Mesothelial cell of epicardium (in vitro differentiated cells): ENCODE results near the gene HBD. TPM values are rescaled to one million over a fixed set of nuclear protein-coding genes. Genes with fewer than 3 reads are reported as not detected.

Experiments
- DNase-seq, 2 experiments: peaks; one replicate each; pipeline ENCODE4 v3.0.0; 2021; ENCODE audit warnings: low spot score in 2 of 2; ENCODE audit not compliant: unreplicated experiment in 2 of 2
- H3K27ac Mint-ChIP-seq: 2 replicates; pipeline ENCODE4 v1.8.0; 2021; ENCODE audit warnings: mixed read lengths
- H3K27me3 Mint-ChIP-seq: 2 replicates; pipeline ENCODE4 v1.8.0; 2021; ENCODE audit warnings: low read depth, mixed read lengths
- H3K36me3 Mint-ChIP-seq: 2 replicates; pipeline ENCODE4 v1.8.0; 2021; ENCODE audit warnings: mixed read lengths
- H3K4me1 Mint-ChIP-seq: 2 replicates; pipeline ENCODE4 v1.8.0; 2021; ENCODE audit warnings: mixed read lengths
- H3K4me3 Mint-ChIP-seq: 2 replicates; pipeline ENCODE4 v1.8.0; 2021; ENCODE audit warnings: mild to moderate bottlenecking, moderate library complexity, mixed read lengths
- H3K9me3 Mint-ChIP-seq: 2 replicates; pipeline ENCODE4 v1.8.0; 2021; ENCODE audit warnings: mixed read lengths
- total RNA-seq: library from RNA; stranded (reverse); gene quantifications from 3 replicates; pipeline ENCODE4 v1.2.1, GENCODE V29; 2021
- TF ChIP-seq, protein P1 (sequence below): fragments of 200-600 bp; sonication (generic); IDR thresholded peaks from one replicate; pipeline ENCODE4 v1.5.0; 2021; ENCODE audit warnings: antibody characterized with exemption; ENCODE audit not compliant: unreplicated experiment

The HBD gene
- total RNA-seq, 1 donor from 2014 or later = 3.0 TPM

DNA sequence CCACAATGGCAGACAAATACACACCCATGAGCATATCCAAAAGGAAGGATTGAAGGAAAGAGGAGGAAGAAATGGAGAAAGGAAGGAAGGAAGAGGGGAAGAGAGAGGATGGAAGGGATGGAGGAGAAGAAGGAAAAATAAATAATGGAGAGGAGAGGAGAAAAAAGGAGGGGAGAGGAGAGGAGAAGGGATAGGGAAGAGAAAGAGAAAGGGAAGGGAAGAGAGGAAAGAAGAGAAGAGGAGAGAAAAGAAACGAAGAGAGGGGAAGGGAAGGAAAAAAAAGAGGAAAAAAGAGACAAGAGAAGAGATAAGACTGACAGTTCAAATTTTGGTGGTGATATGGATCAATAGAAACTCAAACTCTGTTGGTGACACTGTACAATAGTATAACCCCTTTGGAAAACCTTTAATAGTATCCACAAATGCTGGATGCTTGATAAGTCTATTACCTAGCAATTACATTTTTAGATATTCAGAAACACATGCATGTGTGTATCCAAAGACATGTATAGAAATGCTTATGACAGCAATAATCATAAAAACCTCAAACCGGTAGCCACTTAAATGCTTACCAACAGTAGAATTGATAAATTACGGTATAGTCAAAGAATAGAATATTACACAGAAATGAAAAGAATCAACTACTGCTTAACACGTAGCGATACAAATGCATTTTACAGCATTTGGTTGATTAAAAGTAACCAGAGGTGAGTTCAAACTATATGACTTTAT, 1.2 kb upstream of the HBD start:
- TF ChIP-seq, protein P1, sequence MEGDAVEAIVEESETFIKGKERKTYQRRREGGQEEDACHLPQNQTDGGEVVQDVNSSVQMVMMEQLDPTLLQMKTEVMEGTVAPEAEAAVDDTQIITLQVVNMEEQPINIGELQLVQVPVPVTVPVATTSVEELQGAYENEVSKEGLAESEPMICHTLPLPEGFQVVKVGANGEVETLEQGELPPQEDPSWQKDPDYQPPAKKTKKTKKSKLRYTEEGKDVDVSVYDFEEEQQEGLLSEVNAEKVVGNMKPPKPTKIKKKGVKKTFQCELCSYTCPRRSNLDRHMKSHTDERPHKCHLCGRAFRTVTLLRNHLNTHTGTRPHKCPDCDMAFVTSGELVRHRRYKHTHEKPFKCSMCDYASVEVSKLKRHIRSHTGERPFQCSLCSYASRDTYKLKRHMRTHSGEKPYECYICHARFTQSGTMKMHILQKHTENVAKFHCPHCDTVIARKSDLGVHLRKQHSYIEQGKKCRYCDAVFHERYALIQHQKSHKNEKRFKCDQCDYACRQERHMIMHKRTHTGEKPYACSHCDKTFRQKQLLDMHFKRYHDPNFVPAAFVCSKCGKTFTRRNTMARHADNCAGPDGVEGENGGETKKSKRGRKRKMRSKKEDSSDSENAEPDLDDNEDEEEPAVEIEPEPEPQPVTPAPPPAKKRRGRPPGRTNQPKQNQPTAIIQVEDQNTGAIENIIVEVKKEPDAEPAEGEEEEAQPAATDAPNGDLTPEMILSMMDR = no peak
- Mint-ChIP-seq H3K27me3 (peaks cover 14% of the 10 kb centered on the region), H3K36me3 (no peaks in the 10 kb centered on the region)

GRCh38 chr11:5233307-5233706, 976 bp downstream of the HBD start:
- DNase-seq = no peak
- no peaks in the 10 kb centered on the region for H3K36me3 Mint-ChIP-seq
- no peak overlapping the region for H3K27ac Mint-ChIP-seq
- TF ChIP-seq, protein P1 = no peak
- H3K4me3 Mint-ChIP-seq = no peak overlapping the region
- no peaks in the 10 kb centered on the region for H3K9me3 Mint-ChIP-seq
- H3K4me1 Mint-ChIP-seq = peaks cover 6% of the 10 kb centered on the region
- H3K27me3 Mint-ChIP-seq = peaks cover 12% of the 10 kb centered on the region

More for the DNA sequence above, 1.2 kb upstream of the HBD start:
- no peak overlapping the region for H3K27ac Mint-ChIP-seq
- DNase-seq = no peak
- H3K4me3 Mint-ChIP-seq = no peak overlapping the region
- no peaks in the 10 kb centered on the region for H3K9me3 Mint-ChIP-seq
- peaks cover 6% of the 10 kb centered on the region for H3K4me1 Mint-ChIP-seq

GRCh38 chr11:5232821-5233220, 1.5 kb downstream of the HBD start:
- H3K27ac Mint-ChIP-seq = no peak overlapping the region
- no peak for DNase-seq
- no peaks in the 10 kb centered on the region for H3K9me3 Mint-ChIP-seq
- H3K4me1 Mint-ChIP-seq = peaks cover 9% of the 10 kb centered on the region
- peaks cover 12% of the 10 kb centered on the region for H3K27me3 Mint-ChIP-seq
- no peak overlapping the region for H3K4me3 Mint-ChIP-seq
- TF ChIP-seq, protein P1 = no peak
- no peaks in the 10 kb centered on the region for H3K36me3 Mint-ChIP-seq

GRCh38 chr11:5232176-5232575, 2.1 kb downstream of the HBD start:
- no peak overlapping the region for H3K4me3 Mint-ChIP-seq
- H3K27me3 Mint-ChIP-seq = peaks cover 9% of the 10 kb centered on the region
- no peaks in the 10 kb centered on the region for H3K9me3 Mint-ChIP-seq
- H3K4me1 Mint-ChIP-seq = peaks cover 9% of the 10 kb centered on the region
- H3K36me3 Mint-ChIP-seq = no peaks in the 10 kb centered on the region
- DNase-seq = no peak
- H3K27ac Mint-ChIP-seq = no peak overlapping the region
- TF ChIP-seq, protein P1 = no peak

DNA sequence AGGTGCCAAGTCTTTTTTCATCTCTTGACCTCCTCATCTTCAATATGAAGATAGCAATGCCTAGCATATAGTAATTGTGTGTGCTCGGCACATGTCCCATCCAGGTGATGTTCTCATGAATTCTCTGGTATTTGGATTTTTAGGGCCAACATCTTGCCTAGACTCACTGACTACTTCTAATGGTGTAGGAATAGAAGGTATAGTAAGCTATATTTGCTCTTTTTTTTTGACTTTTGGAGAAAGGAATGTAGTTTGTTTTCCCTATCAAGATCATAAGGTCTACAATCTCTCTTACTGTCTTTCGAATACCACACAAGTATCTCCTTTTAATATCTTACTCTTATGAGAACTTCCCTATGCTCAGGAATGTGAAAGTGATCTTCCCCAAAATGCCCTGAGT, 3.2 kb downstream of the HBD start:
- no peaks in the 10 kb centered on the region for H3K9me3 Mint-ChIP-seq
- no peaks in the 10 kb centered on the region for H3K36me3 Mint-ChIP-seq
- TF ChIP-seq, protein P1 = no peak
- DNase-seq = no peak
- H3K27ac Mint-ChIP-seq = no peak overlapping the region
- peaks cover 9% of the 10 kb centered on the region for H3K4me1 Mint-ChIP-seq
- H3K4me3 Mint-ChIP-seq = no peak overlapping the region
- peaks cover 3% of the 10 kb centered on the region for H3K27me3 Mint-ChIP-seq

GRCh38 chr11:5230266-5230665, 4.0 kb downstream of the HBD start:
- Mint-ChIP-seq H3K27ac (no peak overlapping the region), H3K4me1 (peaks cover 9% of the 10 kb centered on the region), H3K4me3 (no peak overlapping the region), H3K9me3 (no peaks in the 10 kb centered on the region), H3K27me3 (no peaks in the 10 kb centered on the region), H3K36me3 (no peaks in the 10 kb centered on the region)
- DNase-seq = no peak
- TF ChIP-seq, protein P1 = no peak
